H1 (cell line): Measurements from ENCODE around the gene NCCRP1. TPM values are rescaled to one million over a fixed set of nuclear protein-coding genes. Genes with fewer than 3 reads are reported as not detected.

Experiments used
- GABPA ChIP-seq: IDR thresholded peaks from 2 replicates; pipeline ENCODE4 v1.6.1; 2011; ENCODE audit warnings: mild to moderate bottlenecking, low read length, moderate library complexity, borderline replicate concordance; ENCODE audit not compliant: insufficient read depth
- HDAC6 ChIP-seq: IDR thresholded peaks from one replicate; pipeline ENCODE4 v1.7.1; 2012; ENCODE audit warnings: low read depth, mild to moderate bottlenecking, inconsistent platforms, low read length, moderate library complexity
- KDM4A ChIP-seq: IDR thresholded peaks from one replicate; pipeline ENCODE4 v1.7.1; 2012; ENCODE audit warnings: low read depth, mild to moderate bottlenecking, moderate library complexity, low read length, inconsistent platforms; ENCODE audit not compliant: severe bottlenecking
- MAFK ChIP-seq: IDR thresholded peaks from 2 replicates; pipeline ENCODE4 v1.6.1; 2012; ENCODE audit warnings: low read depth, mild to moderate bottlenecking, improper control_type of control experiment, low read length
- NANOG ChIP-seq: IDR thresholded peaks from 2 replicates; pipeline ENCODE4 v1.6.1; 2011; ENCODE audit warnings: low read length, low read depth, mild to moderate bottlenecking, inconsistent platforms; ENCODE audit not compliant: insufficient read depth, poor library complexity, severe bottlenecking
- NRF1 ChIP-seq: IDR thresholded peaks from 2 replicates; pipeline ENCODE4 v1.6.1; 2011; ENCODE audit warnings: mild to moderate bottlenecking, low read depth, low read length, improper control_type of control experiment
- RFX5 ChIP-seq: IDR thresholded peaks from 2 replicates; pipeline ENCODE4 v1.6.1; 2011; ENCODE audit warnings: low read depth, low read length, improper control_type of control experiment, borderline replicate concordance
- SUZ12 ChIP-seq: fragments of 200-600 bp; sonication (generic); IDR thresholded peaks from 2 replicates; pipeline ENCODE4 v1.6.1; 2012; ENCODE audit warnings: mild to moderate bottlenecking, inconsistent platforms, low read length, moderate library complexity, mixed read lengths
- TBP ChIP-seq: IDR thresholded peaks from 2 replicates; pipeline ENCODE4 v1.6.1; 2011; ENCODE audit warnings: low read depth, low read length, improper control_type of control experiment
- polyA plus RNA-seq, 7 experiments: library from polyadenylated mRNA; depleted of rRNA in 3 of 7; stranded (reverse) in 5 of 7; unstranded in 2 of 7; fragments of >200 nt in 5 of 7; fragments of 200-250 nt in 2 of 7; gene quantifications; 1 replicate in 5 of 7; 2 replicates in 1 of 7; 4 replicates in 1 of 7; pipeline versions ENCODE4 v1.2.1 to v1.2.3, GENCODE V29; 2011 to 2013; ENCODE audit warnings: missing spikeins in 2 of 7, mixed read lengths in 2 of 7
- total RNA-seq: library from RNA; stranded (reverse); fragmentation: NEBNext Ultra II Directional; extraction: Animal tissue kit (Norgen Biotek cat#: 25700); gene quantifications from 2 replicates; pipeline ENCODE4 v1.2.1, GENCODE V29; 2021
- TF ChIP-seq, protein P1 (sequence below): IDR thresholded peaks from 2 replicates; pipeline ENCODE4 v1.6.1; 2011; ENCODE audit warnings: low read length, improper control_type of control experiment

Gene NCCRP1
- total and polyA plus RNA-seq, 2 of the 8 experiments (the other 6 are each of a cell fraction or from before 2014, with no cell fraction given), result 2.8 to 7.9 TPM

DNA sequence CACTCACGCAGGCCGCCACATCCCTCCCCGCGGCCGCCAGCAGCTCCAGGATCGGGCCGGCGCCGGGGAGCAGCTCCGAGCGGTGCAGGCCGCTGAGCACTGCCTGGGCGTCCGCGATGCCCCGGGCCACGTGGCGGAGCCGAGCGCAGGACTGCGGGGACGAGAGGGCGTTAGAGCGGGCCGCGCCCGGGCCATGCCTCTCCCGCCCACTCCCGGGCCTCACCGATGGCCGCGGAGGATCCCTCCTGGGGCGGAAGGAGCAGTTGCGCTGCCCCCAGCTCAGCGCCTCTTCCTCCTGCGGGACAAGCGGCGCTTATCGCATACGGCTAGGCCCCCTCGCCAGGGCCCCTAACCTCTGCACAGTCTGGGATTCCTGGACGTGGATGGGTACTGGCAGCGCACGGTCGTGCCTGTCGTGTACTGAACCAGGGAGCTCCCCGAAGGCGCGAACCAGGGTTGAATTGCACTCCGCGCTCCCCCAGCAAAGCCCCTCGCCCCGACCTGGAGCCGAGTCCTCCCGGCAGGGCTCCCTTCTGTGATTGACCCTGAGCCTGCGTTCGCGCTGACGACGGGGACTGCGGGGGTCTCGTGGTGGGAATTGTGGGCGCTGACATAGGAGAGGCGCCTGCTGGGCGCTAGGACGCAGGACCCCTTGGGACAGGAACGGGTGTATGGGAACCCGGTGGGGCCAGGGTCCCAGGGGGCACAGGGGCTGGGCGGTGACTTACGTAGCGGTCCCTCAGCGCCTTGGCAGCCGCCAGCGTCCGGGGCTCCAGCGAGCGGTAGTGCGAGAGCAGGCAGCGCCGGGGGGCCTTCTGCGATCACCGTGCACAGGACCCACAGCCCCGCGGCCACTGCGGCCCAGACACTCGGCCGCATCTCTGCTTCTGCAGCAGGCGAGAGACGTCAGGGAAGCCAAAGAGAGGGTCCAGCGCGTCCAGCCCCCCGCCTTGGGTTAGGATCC lies 51.2 kb downstream of the NCCRP1 start (continued):
- TF ChIP-seq, protein P1, sequence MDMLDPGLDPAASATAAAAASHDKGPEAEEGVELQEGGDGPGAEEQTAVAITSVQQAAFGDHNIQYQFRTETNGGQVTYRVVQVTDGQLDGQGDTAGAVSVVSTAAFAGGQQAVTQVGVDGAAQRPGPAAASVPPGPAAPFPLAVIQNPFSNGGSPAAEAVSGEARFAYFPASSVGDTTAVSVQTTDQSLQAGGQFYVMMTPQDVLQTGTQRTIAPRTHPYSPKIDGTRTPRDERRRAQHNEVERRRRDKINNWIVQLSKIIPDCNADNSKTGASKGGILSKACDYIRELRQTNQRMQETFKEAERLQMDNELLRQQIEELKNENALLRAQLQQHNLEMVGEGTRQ, result no peak
- TF ChIP-seq NRF1, result no peak
- TF ChIP-seq NANOG, result no peak
- no peak for TF ChIP-seq TBP
- TF ChIP-seq RFX5, result no peak
- TF ChIP-seq MAFK, result no peak
- TF ChIP-seq KDM4A, result peak; percentile 81
- no peak for TF ChIP-seq HDAC6
- TF ChIP-seq GABPA, result peak; percentile 53
- TF ChIP-seq SUZ12, result peak; percentile 96
